ENCODE results near the gene NFX1.
"Not testable (repeated sequence)": the region's sequence is repeated elsewhere in the genome, so short reads cannot be mapped to it uniquely, and the experiment has no call there.

The NFX1 gene

DNA sequence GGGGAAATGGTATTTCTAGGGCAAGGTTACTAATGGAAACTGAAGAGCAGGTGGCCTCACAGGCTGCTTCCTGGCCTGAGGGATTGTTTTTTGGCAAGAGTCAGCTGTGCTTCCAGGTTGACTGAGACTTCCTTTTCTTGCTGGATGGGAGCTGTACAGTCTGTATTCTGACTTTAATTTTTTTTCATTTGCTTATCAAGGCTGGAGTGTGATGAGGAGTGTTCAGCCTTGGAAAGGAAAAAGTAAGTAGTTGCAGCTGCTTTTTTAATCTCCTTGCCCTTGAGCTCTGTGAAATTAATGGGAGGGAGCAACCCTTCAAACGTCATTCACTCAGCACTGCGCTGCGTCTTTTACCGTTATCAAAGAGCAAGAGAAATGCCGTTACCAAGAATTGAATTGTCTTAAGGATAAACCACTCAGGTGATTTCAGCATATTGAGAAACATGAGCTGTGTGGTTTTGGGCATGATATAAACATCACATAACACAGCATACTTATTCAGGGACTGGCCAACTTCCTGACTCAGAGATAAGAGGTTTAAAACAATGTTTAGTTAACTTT lies 64.4 kb downstream of the NFX1 start:
- in situ Hi-C loops (cut with MboI; ENCODE audit: low sequenced_read_pairs) = no loop called here

GRCh38 chr9:33355933-33356332 lies 65.6 kb downstream of the NFX1 start:
- in situ Hi-C loops (cut with MboI; ENCODE audit: low sequenced_read_pairs) = no loop called here

DNA sequence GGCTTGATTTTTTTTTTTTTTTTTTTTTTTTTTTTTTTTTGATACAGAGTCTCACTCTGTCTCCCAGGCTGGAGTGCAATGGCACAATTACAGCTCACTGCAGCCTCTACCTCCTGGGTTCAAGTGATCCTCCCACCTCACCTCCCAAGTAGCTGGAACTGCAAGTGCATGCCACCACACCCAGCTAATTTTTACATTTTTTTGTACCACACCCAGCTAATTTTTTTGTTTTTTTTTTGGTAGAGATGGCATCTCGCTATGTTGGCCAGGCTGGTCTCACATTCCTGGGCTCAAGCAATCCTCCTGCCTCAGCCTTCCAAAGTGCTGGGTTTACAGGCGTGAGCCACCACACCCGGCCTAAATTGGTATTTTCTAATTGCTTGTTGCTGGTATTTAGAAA lies 68.3 kb downstream of the NFX1 start:
- in situ Hi-C loops (cut with MboI; ENCODE audit: low sequenced_read_pairs) = not testable (repeated sequence)

- in situ Hi-C loops (cut with MboI; ENCODE audit: low sequenced_read_pairs) = no loop called here
Measured at GRCh38 chr9:33364127-33364526, 73.8 kb downstream of the NFX1 start.

- in situ Hi-C loops (cut with MboI; ENCODE audit: low sequenced_read_pairs) = not testable (repeated sequence)
Measured at GRCh38 chr9:33364814-33365213, 74.5 kb downstream of the NFX1 start.

DNA sequence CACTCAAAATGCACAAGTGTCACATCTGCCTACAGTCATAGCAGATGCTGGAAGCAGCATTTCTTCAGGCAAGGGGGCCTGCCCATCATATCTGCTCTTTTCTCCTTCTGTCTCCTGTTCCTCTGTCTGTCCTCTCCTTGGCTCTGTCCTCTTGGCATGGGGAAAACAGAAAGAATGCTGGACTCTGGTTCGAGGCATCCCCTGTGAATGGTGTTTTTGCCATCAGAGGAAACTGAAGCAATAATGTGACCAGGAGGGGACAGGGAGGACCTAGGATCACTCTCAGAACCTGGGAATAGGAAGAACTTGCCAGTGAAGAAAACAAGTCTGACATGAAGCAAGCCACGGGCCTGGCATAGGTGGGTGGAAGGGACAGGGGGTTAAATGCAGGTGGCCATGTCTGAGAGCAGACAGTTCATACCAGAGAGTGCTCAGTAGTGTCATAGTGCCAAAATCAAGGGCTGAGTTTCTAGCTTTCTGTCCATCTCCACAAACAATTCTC lies 76.7 kb downstream of the NFX1 start:
- in situ Hi-C loops (cut with MboI; ENCODE audit: low sequenced_read_pairs) = no loop called here

- in situ Hi-C loops (cut with MboI; ENCODE audit: low sequenced_read_pairs) = no loop called here
Measured at GRCh38 chr9:33372900-33373299, 82.6 kb downstream of the NFX1 start.

GRCh38 chr9:33374190-33374589 lies 83.9 kb downstream of the NFX1 start:
- in situ Hi-C loops (cut with MboI; ENCODE audit: low sequenced_read_pairs) = no loop called here

- in situ Hi-C loops (cut with MboI; ENCODE audit: low sequenced_read_pairs) = no loop called here
Measured at GRCh38 chr9:33374634-33375237, 84.4 kb downstream of the NFX1 start.

DNA sequence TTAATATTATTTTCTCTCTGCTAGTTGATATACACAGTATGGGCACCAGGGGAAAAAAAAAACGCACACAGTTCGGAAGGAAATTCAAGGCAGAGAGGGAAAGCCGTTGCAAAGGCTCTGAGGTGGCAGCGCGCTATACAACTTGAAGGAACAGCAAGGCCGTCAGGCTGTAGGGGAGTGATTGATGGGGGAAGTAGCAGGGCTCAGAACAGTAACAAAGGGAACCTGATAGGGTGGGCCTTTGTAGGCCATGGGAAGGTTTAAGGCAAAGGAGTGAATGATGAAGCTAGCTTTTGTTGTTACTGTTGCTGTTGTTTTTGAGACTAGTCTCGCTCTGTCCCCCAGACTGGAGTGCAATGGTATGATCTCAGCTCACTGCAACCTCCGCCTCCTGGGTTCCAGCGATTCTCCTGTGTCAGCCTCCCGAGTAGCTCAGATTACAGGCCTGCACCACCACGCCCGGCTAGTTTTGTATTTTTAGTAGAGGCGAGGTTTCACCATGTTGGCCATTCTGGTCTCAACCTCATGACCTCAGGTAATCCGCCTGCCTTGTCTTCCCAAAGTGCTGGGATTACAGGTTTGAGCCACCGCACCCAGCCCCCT lies 85.0 kb downstream of the NFX1 start:
- in situ Hi-C loops (cut with MboI; ENCODE audit: low sequenced_read_pairs) = no loop called here

DNA sequence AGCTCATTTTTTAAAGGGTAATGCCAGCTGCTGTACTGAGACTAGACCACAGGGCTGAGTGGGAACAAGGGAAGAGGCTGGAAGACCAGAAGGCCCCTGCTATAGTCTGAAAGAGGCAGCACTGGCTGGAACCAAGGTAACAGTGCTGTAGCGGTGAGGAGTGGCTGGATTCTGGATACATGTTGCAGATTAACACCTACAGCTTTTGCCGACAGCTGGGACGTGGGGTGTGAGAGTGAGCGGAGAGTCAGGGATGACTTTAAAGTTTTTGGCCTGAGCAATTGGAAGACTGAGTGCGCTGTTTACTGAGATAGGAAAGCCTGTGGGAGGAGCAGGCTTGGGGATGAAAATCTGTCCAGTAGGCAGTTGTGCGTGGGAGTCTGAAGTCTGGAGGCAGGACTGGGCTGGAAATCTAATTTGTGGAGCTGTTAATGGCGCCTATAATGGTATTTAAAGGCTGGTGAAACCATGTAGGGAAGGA lies 85.6 kb downstream of the NFX1 start:
- in situ Hi-C loops (cut with MboI; ENCODE audit: low sequenced_read_pairs) = no loop called here

DNA sequence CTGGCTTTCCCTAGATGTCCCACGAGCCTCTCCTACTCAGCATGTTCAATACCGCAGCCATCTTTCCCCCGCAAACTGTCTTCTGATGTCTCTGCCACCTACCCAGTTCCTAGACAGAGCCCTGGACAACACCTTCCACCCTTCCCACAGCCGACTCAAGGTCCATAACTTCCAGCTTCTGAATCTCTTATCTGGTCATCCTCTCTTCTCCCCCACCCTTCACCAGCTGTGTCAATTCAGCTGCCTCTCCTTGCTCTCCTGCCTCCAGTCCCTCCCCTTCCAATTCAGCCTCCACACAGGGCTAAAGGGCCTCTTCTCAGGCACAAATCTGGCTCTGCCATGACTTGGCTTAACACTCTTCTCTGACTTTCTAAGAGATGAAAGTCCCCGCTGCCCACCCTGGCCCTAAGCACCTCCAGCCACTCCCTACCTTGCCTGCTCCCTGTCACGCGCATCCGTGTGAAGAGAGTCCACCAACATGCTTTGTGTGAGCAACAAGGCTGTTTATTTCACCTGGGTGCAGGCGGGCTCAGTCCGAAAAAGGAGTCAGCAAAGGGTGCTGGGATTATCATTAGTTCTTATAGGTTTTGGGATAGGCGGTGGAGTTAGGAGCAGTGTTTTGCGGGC lies 86.9 kb downstream of the NFX1 start:
- in situ Hi-C loops (cut with MboI; ENCODE audit: low sequenced_read_pairs) = no loop called here

GRCh38 chr9:33378121-33378795 lies 87.9 kb downstream of the NFX1 start:
- in situ Hi-C loops (cut with MboI; ENCODE audit: low sequenced_read_pairs) = no loop called here

DNA sequence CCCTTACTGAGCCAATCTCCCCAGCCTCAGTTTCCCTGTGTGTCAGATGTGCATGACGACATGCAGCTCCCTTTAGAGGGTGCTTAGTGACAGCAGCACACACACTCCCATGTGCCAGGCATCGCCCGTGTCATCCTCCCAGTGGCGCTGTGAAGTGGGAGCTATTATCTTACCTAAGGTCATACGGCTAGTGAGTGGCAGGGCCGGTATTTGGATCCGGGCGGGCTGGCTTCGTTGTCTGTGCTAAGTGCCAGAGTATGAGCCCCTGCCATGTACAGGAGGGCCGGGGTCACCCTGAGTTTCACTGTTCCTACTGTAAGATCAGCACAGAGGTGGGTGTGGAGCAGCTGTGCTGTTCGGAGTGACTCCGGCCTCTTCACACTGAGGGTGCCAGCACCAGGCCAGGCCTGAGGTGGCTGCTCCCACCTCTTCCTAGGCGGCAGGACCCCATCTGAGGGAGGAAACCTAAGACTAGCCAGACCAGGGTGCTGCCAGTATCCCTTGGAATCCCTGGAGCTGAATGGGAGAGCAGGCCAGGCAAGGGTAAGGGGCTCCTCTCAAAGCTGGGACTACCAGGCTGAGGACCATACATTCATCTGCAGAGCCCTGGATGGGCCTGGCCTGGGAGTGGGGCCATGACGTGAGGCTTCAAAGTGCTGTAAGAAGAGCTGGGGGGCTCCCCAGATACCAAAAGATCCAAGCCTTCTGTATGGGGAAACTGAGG lies 89.5 kb downstream of the NFX1 start:
- in situ Hi-C loops (cut with MboI; ENCODE audit: low sequenced_read_pairs) = no loop called here

DNA sequence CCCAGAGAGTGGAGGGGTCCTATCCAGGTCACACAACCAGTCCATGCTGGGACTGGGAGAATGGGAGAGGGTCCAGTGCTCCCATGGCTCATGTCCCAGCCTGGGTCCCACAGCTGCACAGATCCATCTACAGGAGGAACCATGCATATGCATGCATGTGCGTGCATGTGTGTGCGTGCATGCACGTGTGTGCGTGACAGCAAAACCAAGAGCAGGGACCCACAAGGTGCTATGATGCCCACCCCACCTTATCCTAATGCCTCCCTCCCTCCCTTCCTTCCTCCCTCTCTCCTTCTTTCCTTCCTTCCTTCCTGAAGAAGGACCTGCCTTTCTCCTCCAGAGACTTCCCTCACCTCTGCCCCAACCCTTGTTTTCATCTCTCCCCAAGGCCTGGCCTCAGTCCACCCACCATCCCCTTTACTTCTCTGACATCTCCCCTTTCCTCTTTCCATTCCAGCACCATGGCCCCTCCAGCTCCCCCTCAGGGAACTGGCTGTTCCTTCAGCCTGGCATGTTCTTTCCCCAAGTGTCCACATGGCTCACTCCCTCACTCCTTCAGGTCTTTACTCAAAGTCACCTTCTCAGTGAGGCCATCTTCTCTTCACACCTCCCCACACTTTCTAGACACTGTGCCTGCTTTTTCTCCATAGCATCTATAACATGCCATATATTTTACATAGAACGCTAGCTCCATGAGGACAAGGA lies 90.2 kb downstream of the NFX1 start:
- in situ Hi-C loops (cut with MboI; ENCODE audit: low sequenced_read_pairs) = no loop called here

DNA sequence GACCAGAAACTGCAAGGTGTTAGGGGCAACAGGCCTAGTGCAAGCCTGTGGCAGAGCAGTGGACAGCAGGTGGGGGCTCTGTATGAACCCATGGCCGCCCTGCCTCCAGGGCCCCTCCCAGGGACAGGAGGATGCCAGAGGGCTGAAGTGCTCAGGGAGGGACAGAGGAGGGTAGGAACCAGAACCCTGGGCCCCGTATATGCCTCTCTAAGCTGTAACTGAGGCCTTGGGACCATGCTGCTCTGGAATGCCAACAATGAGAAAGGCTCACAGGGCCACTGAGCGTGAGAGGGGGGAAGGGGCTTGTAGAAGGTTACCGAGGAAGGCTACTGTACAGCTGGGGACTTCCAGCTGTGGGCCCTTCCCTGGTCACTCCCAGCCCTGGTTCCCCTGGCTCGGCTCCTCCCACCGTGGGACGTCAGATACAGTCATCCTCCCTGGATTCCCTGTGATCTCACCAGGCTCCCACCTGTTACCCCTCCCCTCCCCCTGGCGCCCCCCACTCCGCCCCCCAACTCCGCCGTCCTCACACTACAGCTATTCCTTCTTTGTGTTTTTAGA lies 91.0 kb downstream of the NFX1 start:
- in situ Hi-C loops (cut with MboI; ENCODE audit: low sequenced_read_pairs) = no loop called here

- in situ Hi-C loops (cut with MboI; ENCODE audit: low sequenced_read_pairs) = not testable (repeated sequence)
Measured at GRCh38 chr9:33382397-33382796, 92.1 kb downstream of the NFX1 start.

DNA sequence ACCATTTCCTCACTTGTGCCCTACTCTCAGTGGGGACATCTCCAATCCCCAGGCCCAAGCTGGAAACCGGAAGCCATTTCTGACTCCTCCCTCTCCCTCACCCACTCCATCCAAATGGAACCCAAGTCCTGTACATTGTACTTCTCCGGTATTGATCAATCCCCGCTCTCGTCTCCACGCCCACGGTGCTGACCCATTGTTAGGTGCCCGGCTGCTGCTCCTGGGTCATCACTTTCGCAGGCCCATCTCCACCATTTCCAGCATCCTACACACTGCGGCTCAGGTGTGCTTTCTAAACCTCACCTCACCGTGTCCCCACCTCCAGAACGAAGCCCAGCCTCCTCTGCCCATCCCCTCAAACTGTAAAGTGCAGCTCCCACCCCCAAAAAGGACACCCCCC lies 93.1 kb downstream of the NFX1 start:
- in situ Hi-C loops (cut with MboI; ENCODE audit: low sequenced_read_pairs) = not testable (repeated sequence)

DNA sequence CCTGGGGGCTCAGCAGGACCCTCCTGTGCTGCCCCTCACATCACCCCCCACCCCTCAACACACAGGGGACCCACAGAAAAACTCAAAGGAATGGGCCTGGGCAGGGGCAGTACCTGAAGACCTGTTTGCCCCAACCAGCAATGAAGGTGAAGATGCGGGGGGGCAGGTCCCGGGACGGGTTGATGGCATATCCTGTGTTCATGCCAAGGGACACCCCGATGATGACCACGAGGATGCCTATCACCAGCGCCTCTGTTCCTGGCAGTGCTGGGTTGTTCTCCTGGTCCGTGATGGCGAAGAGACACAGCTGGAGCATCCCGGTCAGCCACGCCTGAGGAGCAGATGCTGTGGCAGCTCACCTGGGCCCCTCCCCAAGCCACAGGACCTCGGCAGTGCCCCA lies 95.2 kb downstream of the NFX1 start:
- in situ Hi-C loops (cut with MboI; ENCODE audit: low sequenced_read_pairs) = not testable (repeated sequence)

All from HL-60/S4 treated with phorbol 12-myristate 13-acetate at 8.2 ng/mL for 4 days and 3 days (cell line).